HEK293 (cell line): ENCODE results near the gene PDE6B.

Experiments used
- CTCF ChIA-PET: fragments of 350-600 bp; formaldehyde crosslinking; extraction: SDS; loops from one replicate; lab custom pipeline; 2021; ENCODE audit warnings: antibody characterized with exemption; lab: Yijun Ruan, JAX
- POLR2A ChIA-PET: fragments of 300-600 bp; formaldehyde crosslinking; extraction: SDS; loops from one replicate; lab custom pipeline; 2020; ENCODE audit warnings: antibody characterized with exemption, inconsistent platforms; lab: Yijun Ruan, JAX
- H3K27ac ChIP-seq: fragments of 200-500 bp; sonication (Bioruptor generic); 2 replicates; pipeline ENCODE4 v1.5.1; 2014; ENCODE audit warnings: low read depth, low read length, control low read depth, inconsistent platforms; ENCODE audit errors: extremely low read depth
- H3K36me3 ChIP-seq, 2 experiments: fragments of 200-500 bp in 1 of 2; sonication (Bioruptor generic) in 1 of 2; 1 replicate in 1 of 2; 2 replicates in 1 of 2; pipeline ENCODE4 v1.5.1; 2014 to 2017; ENCODE audit warnings: inconsistent platforms in 2 of 2, low read length in 2 of 2; ENCODE audit not compliant: control insufficient read depth in 2 of 2, insufficient read depth in 1 of 2
- H3K4me1 ChIP-seq: fragments of 200-500 bp; sonication (Bioruptor generic); 2 replicates; pipeline ENCODE4 v1.5.1; 2014; ENCODE audit warnings: mild to moderate bottlenecking, low read length, inconsistent platforms; ENCODE audit not compliant: control insufficient read depth, insufficient read depth
- H3K4me3 ChIP-seq: 2 replicates; pipeline ENCODE4 v1.5.1; 2011; ENCODE audit warnings: low read depth, mild to moderate bottlenecking, control low read depth, low read length, moderate library complexity
- H3K9me3 ChIP-seq: fragments of 200-500 bp; sonication (Bioruptor generic); 2 replicates; pipeline ENCODE4 v1.5.1; 2014; ENCODE audit warnings: low read depth, low read length, inconsistent platforms; ENCODE audit not compliant: control insufficient read depth, insufficient read depth
- SETDB1 ChIP-seq: IDR thresholded peaks from one replicate; pipeline ENCODE4 v1.6.1; 2017; ENCODE audit warnings: mild to moderate bottlenecking, low read length, moderate library complexity, mixed read lengths; ENCODE audit not compliant: insufficient read length
- SP3 ChIP-seq: fragments of 450-650 bp; formaldehyde crosslinking; IDR thresholded peaks from 2 replicates; pipeline ENCODE4 v1.5.1; 2016; ENCODE audit warnings: missing biosample characterization, missing genetic modification characterization
- WT1 ChIP-seq: fragments of 450-650 bp; formaldehyde crosslinking; IDR thresholded peaks from 2 replicates; pipeline ENCODE4 v1.5.1; 2016; ENCODE audit warnings: missing biosample characterization, missing genetic modification characterization
- ZBTB48 ChIP-seq: fragments of 450-650 bp; formaldehyde crosslinking; IDR thresholded peaks from 2 replicates; pipeline ENCODE4 v1.5.1; 2016; ENCODE audit warnings: missing biosample characterization, missing genetic modification characterization
- ZEB2 ChIP-seq: fragments of 450-650 bp; formaldehyde crosslinking; IDR thresholded peaks from 2 replicates; pipeline ENCODE4 v1.5.1; 2016; ENCODE audit warnings: missing biosample characterization, missing genetic modification characterization
- ZNF146 ChIP-seq: fragments of 450-650 bp; formaldehyde crosslinking; IDR thresholded peaks from 2 replicates; pipeline ENCODE4 v1.5.1; 2016; ENCODE audit warnings: missing biosample characterization, missing genetic modification characterization
- ZNF148 ChIP-seq: fragments of 450-650 bp; formaldehyde crosslinking; IDR thresholded peaks from 2 replicates; pipeline ENCODE4 v1.5.0; 2017; ENCODE audit warnings: missing biosample characterization, missing genetic modification characterization, borderline replicate concordance
- ZNF169 ChIP-seq: fragments of 450-650 bp; formaldehyde crosslinking; IDR thresholded peaks from 2 replicates; pipeline ENCODE4 v1.5.1; 2016; ENCODE audit warnings: missing biosample characterization, missing genetic modification characterization
- ZNF324 ChIP-seq: fragments of 450-650 bp; formaldehyde crosslinking; IDR thresholded peaks from 2 replicates; pipeline ENCODE4 v1.5.1; 2016; ENCODE audit warnings: missing biosample characterization, missing genetic modification characterization
- ZNF350 ChIP-seq: fragments of 450-650 bp; formaldehyde crosslinking; IDR thresholded peaks from 2 replicates; pipeline ENCODE4 v1.5.0; 2017; ENCODE audit warnings: missing biosample characterization, mild to moderate bottlenecking, missing genetic modification characterization
- ZNF398 ChIP-seq: fragments of 450-650 bp; formaldehyde crosslinking; IDR thresholded peaks from 2 replicates; pipeline ENCODE4 v1.5.1; 2017; ENCODE audit warnings: missing biosample characterization, missing genetic modification characterization
- ZNF416 ChIP-seq: fragments of 450-650 bp; formaldehyde crosslinking; IDR thresholded peaks from 2 replicates; pipeline ENCODE4 v1.5.1; 2016; ENCODE audit warnings: missing biosample characterization, missing genetic modification characterization
- ZNF561 ChIP-seq: fragments of 450-650 bp; IDR thresholded peaks from 2 replicates; pipeline ENCODE4 v1.5.1; 2018; ENCODE audit warnings: missing biosample characterization, missing genetic modification characterization, borderline replicate concordance
- ZNF571 ChIP-seq: fragments of 450-650 bp; formaldehyde crosslinking; IDR thresholded peaks from 2 replicates; pipeline ENCODE4 v1.5.0; 2017; ENCODE audit warnings: missing biosample characterization, missing genetic modification characterization
- ZNF585B ChIP-seq: fragments of 450-650 bp; formaldehyde crosslinking; IDR thresholded peaks from 2 replicates; pipeline ENCODE4 v1.5.1; 2016; ENCODE audit warnings: missing biosample characterization, missing genetic modification characterization
- ZSCAN4 ChIP-seq: fragments of 450-650 bp; formaldehyde crosslinking; IDR thresholded peaks from 2 replicates; pipeline ENCODE4 v1.5.1; 2017; ENCODE audit warnings: missing biosample characterization, missing genetic modification characterization
- ZXDB ChIP-seq: fragments of 450-650 bp; formaldehyde crosslinking; IDR thresholded peaks from 2 replicates; pipeline ENCODE4 v1.5.1; 2016; ENCODE audit warnings: missing biosample characterization, missing genetic modification characterization

The PDE6B gene

GRCh38 chr4:665381-665750, 40.0 kb downstream of the PDE6B start:
- TF ChIP-seq SETDB1 = no peak
- TF ChIP-seq ZNF146 (tag by site-specific recombination) = no peak
- TF ChIP-seq ZNF571 (tag by site-specific recombination) = no peak
- TF ChIP-seq ZNF416 = no peak
- TF ChIP-seq ZNF324 (tag by site-specific recombination) = no peak
- no peak for TF ChIP-seq ZSCAN4 (tag by site-specific recombination)
- no peak for TF ChIP-seq ZBTB48 (tag by site-specific recombination)
- TF ChIP-seq ZNF398 (tag by site-specific recombination) = no peak
- POLR2A ChIA-PET = no interaction called here

GRCh38 chr4:665751-666435, 40.5 kb downstream of the PDE6B start:
- CTCF ChIA-PET = no interaction called here

More at GRCh38 chr4:665381-665750, 40.0 kb downstream of the PDE6B start:
- H3K36me3 ChIP-seq = no peaks in the 10 kb centered on the region
- no peak overlapping the region for H3K4me3 ChIP-seq
- CTCF ChIA-PET = no interaction called here
- no peaks in the 10 kb centered on the region for H3K4me1 ChIP-seq
- no peaks in the 10 kb centered on the region for H3K9me3 ChIP-seq
- H3K27ac ChIP-seq = no peak overlapping the region

GRCh38 chr4:666436-666810, 41.0 kb downstream of the PDE6B start:
- TF ChIP-seq ZNF585B (tag by site-specific recombination) (no peak), SP3 (tag by site-specific recombination) (no peak), WT1 (tag by site-specific recombination) (no peak), ZNF350 (tag by site-specific recombination) (no peak), ZEB2 (tag by site-specific recombination) (no peak), ZXDB (tag by site-specific recombination) (no peak)
- no peak overlapping the region for H3K27ac ChIP-seq
- CTCF ChIA-PET = no interaction called here
- H3K36me3 ChIP-seq = peaks cover 0 to 9% of the 10 kb centered on the region in 2 experiments; a peak in 1 of 3 replicates
- no peak overlapping the region for H3K4me3 ChIP-seq
- no peaks in the 10 kb centered on the region for H3K9me3 ChIP-seq
- POLR2A ChIA-PET = no interaction called here
- H3K4me1 ChIP-seq = no peaks in the 10 kb centered on the region

More at GRCh38 chr4:665751-666435, 40.5 kb downstream of the PDE6B start:
- no peaks in the 10 kb centered on the region for H3K4me1 ChIP-seq
- TF ChIP-seq ZNF169 (tag by site-specific recombination) (no peak), ZNF561 (tag by site-specific recombination) (no peak), ZNF148 (tag by site-specific recombination) (no peak)
- H3K36me3 ChIP-seq = peaks cover 0 to 4% of the 10 kb centered on the region in 2 experiments; a peak in 1 of 3 replicates
- POLR2A ChIA-PET = no interaction called here
- H3K27ac ChIP-seq = no peak overlapping the region
- H3K9me3 ChIP-seq = no peaks in the 10 kb centered on the region
- no peak overlapping the region for H3K4me3 ChIP-seq
